HEK293 (cell line): Measurements from ENCODE around the gene CDCA5.

Experiments used
- CTCF ChIA-PET: fragments of 350-600 bp; formaldehyde crosslinking; extraction: SDS; loops from one replicate; lab custom pipeline; 2021; ENCODE audit warnings: antibody characterized with exemption; lab: Yijun Ruan, JAX
- POLR2A ChIA-PET: fragments of 300-600 bp; formaldehyde crosslinking; extraction: SDS; loops from one replicate; lab custom pipeline; 2020; ENCODE audit warnings: antibody characterized with exemption, inconsistent platforms; lab: Yijun Ruan, JAX
- H3K27ac ChIP-seq: fragments of 200-500 bp; sonication (Bioruptor generic); 2 replicates; pipeline ENCODE4 v1.5.1; 2014; ENCODE audit warnings: low read depth, low read length, control low read depth, inconsistent platforms; ENCODE audit errors: extremely low read depth
- H3K36me3 ChIP-seq, 2 experiments: fragments of 200-500 bp in 1 of 2; sonication (Bioruptor generic) in 1 of 2; 1 replicate in 1 of 2; 2 replicates in 1 of 2; pipeline ENCODE4 v1.5.1; 2014 to 2017; ENCODE audit warnings: inconsistent platforms in 2 of 2, low read length in 2 of 2; ENCODE audit not compliant: control insufficient read depth in 2 of 2, insufficient read depth in 1 of 2
- H3K4me1 ChIP-seq: fragments of 200-500 bp; sonication (Bioruptor generic); 2 replicates; pipeline ENCODE4 v1.5.1; 2014; ENCODE audit warnings: mild to moderate bottlenecking, low read length, inconsistent platforms; ENCODE audit not compliant: control insufficient read depth, insufficient read depth
- H3K4me3 ChIP-seq: 2 replicates; pipeline ENCODE4 v1.5.1; 2011; ENCODE audit warnings: low read depth, mild to moderate bottlenecking, control low read depth, low read length, moderate library complexity
- H3K9me3 ChIP-seq: fragments of 200-500 bp; sonication (Bioruptor generic); 2 replicates; pipeline ENCODE4 v1.5.1; 2014; ENCODE audit warnings: low read depth, low read length, inconsistent platforms; ENCODE audit not compliant: control insufficient read depth, insufficient read depth
- HOXA7 ChIP-seq: sonication (generic); formaldehyde crosslinking; IDR thresholded peaks from 2 replicates; pipeline ENCODE4 v1.8.1; 2022; ENCODE audit warnings: missing genetic modification reagents, borderline replicate concordance
- PRDM1 ChIP-seq: fragments of 450-650 bp; formaldehyde crosslinking; IDR thresholded peaks from 2 replicates; pipeline ENCODE4; 2016; ENCODE audit warnings: missing biosample characterization, missing genetic modification characterization
- PRDM10 ChIP-seq: fragments of 450-650 bp; formaldehyde crosslinking; IDR thresholded peaks from 2 replicates; pipeline ENCODE4 v1.5.1; 2016; ENCODE audit warnings: missing biosample characterization, missing genetic modification characterization
- ZBTB6 ChIP-seq: fragments of 450-650 bp; formaldehyde crosslinking; IDR thresholded peaks from 2 replicates; pipeline ENCODE4 v1.5.1; 2017; ENCODE audit warnings: missing biosample characterization, missing genetic modification characterization
- ZNF311 ChIP-seq: fragments of 450-650 bp; formaldehyde crosslinking; IDR thresholded peaks from 2 replicates; pipeline ENCODE4 v1.5.1; 2017; ENCODE audit warnings: missing biosample characterization, missing genetic modification characterization, borderline replicate concordance
- ZNF324 ChIP-seq: fragments of 450-650 bp; formaldehyde crosslinking; IDR thresholded peaks from 2 replicates; pipeline ENCODE4 v1.5.1; 2016; ENCODE audit warnings: missing biosample characterization, missing genetic modification characterization
- ZNF394 ChIP-seq: fragments of 450-650 bp; formaldehyde crosslinking; IDR thresholded peaks from 2 replicates; pipeline ENCODE4 v1.5.1; 2016; ENCODE audit warnings: missing biosample characterization, missing genetic modification characterization, mild to moderate bottlenecking, moderate library complexity, borderline replicate concordance
- ZNF548 ChIP-seq: fragments of 450-650 bp; formaldehyde crosslinking; IDR thresholded peaks from 2 replicates; pipeline ENCODE4 v1.5.1; 2016; ENCODE audit warnings: missing biosample characterization, missing genetic modification characterization
- ZNF639 ChIP-seq: fragments of 450-650 bp; formaldehyde crosslinking; IDR thresholded peaks from 2 replicates; pipeline ENCODE4 v1.5.1; 2016; ENCODE audit warnings: missing biosample characterization, missing genetic modification characterization
- ZNF654 ChIP-seq: fragments of 450-650 bp; formaldehyde crosslinking; IDR thresholded peaks from 2 replicates; pipeline ENCODE4 v1.5.1; 2016; ENCODE audit warnings: low read depth, missing biosample characterization, missing genetic modification characterization
- ZNF664 ChIP-seq: fragments of 450-650 bp; formaldehyde crosslinking; IDR thresholded peaks from 2 replicates; pipeline ENCODE4 v1.5.1; 2016; ENCODE audit warnings: missing biosample characterization, missing genetic modification characterization
- ZNF785 ChIP-seq: fragments of 450-650 bp; formaldehyde crosslinking; IDR thresholded peaks from 2 replicates; pipeline ENCODE4 v1.5.1; 2016; ENCODE audit warnings: missing biosample characterization, missing genetic modification characterization
- ZSCAN16 ChIP-seq: fragments of 450-650 bp; formaldehyde crosslinking; IDR thresholded peaks from 2 replicates; pipeline ENCODE4 v1.5.1; 2016; ENCODE audit warnings: missing biosample characterization, missing genetic modification characterization

CDCA5 gene

GRCh38 chr11:65126624-65127274 is 42.9 kb upstream of the CDCA5 start:
- ChIA-PET CTCF (interaction anchor here (0.7 to 1.2 kb wide), 2 partner anchors 16 to 62 kb away, joined by 4 read pairs; no protein-coding TSS in a partner anchor), POLR2A (interaction anchor here (0.7 kb wide), 1 partner anchor 15 kb away, joined by 3 read pairs; the partner anchor contains the start of gene TM7SF2)
- peaks cover 0 to 80% of the 10 kb centered on the region in 2 experiments; a peak in 2 of 3 replicates for H3K36me3 ChIP-seq
- peaks cover 3% of the 10 kb centered on the region; the same call in 1 of the 2 replicates for H3K4me1 ChIP-seq
- TF ChIP-seq PRDM1 (tag by site-specific recombination) (no peak), ZNF654 (tag by site-specific recombination) (no peak), HOXA7 (no peak), ZNF324 (tag by site-specific recombination) (no peak), ZNF548 (tag by site-specific recombination) (no peak), ZNF639 (tag by site-specific recombination) (no peak), ZNF785 (tag by site-specific recombination) (no peak), ZBTB6 (tag by site-specific recombination) (no peak), PRDM10 (tag by site-specific recombination) (no peak), ZNF311 (no peak)
- H3K9me3 ChIP-seq, result no peaks in the 10 kb centered on the region
- no peak overlapping the region for H3K27ac ChIP-seq
- H3K4me3 ChIP-seq, result no peak overlapping the region

GRCh38 chr11:65125197-65126056 is 41.6 kb upstream of the CDCA5 start:
- H3K36me3 ChIP-seq, result peaks cover 0 to 79% of the 10 kb centered on the region in 2 experiments; a peak in 2 of 3 replicates
- no peaks in the 10 kb centered on the region for H3K9me3 ChIP-seq
- ChIA-PET POLR2A (interaction anchor here (1.0 to 1.5 kb wide), 3 partner anchors 10 to 281 kb away, joined by 3 to 5 read pairs (median 3); partner anchors contain the start of genes CDC42BPG and TM7SF2), CTCF (interaction anchor here (1.6 kb wide), 1 partner anchor 15 kb away, joined by 7 read pairs; no protein-coding TSS in a partner anchor)
- no peak for TF ChIP-seq ZSCAN16
- TF ChIP-seq ZNF394, result no peak
- TF ChIP-seq ZNF664 (tag by site-specific recombination), result peak; percentile 81
- no peak overlapping the region for H3K4me3 ChIP-seq
- H3K4me1 ChIP-seq, result peaks cover 3% of the 10 kb centered on the region; the same call in 1 of the 2 replicates
- no peak overlapping the region for H3K27ac ChIP-seq
